NK-92 (cell line): Measurements from ENCODE around the gene CALCOCO1.
A peak's percentile ranks its signal among the peaks of the same experiment; 100 is the strongest.
"Not testable (repeated sequence)": the region's sequence is repeated elsewhere in the genome, so short reads cannot be mapped to it uniquely, and the experiment has no call there.

Experiments
- DNase-seq: peaks from one replicate; lab custom pipeline; 2025; ENCODE audit not compliant: unreplicated experiment; lab: John Stamatoyannopoulos, UW

The CALCOCO1 gene

DNA sequence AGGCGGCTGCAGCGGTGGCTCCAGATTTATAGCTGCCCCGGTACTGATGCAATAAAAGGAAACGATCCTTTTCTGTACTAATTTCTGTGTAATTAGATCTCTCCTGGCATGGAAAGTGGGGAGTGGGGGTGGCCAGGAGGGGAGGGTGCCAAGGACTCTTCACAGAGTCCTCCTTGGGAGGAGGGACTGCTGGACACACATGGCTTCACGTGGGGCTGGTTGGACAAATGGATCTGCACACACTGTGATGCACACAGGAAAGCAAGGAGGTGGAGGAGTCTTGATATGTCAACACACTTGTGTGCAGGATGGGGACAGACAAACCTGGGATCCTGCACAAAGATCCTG is 27.6 kb downstream of the CALCOCO1 start:
- DNase-seq: no peak

DNA sequence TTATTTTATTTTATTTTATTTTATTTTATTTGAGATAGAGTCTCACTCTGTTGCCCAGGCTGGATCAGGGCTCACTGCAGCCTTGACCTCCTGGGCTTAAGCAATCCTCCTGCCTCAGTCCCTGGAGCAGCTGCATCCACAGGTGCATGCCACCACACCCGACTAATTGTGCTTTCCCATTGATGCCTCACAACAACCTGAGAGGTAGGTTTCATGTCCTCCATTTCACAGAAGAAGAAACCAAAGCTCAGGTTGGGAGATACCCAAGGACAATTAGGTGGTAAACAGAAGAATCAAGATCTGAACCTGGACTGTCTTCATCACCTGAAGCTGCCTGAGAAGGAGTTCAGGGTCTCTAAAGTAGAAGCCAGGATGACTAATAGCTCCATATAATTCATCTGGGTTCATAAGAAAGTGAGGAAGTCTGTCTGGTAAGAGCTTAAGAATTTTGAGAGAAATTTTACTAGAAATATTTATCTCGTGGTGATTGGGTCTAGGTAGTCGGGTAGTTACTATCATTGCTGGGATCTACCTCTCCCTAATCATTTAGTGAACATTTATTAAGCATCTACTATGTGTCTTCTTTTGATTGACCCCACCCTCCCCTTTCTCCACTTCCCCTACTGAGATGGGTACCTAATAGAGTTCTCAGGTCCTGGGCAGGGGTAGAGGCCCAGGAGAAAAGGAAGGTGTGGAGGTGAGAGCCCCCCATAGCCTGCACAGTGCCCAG is 28.1 kb downstream of the CALCOCO1 start:
- DNase-seq: no peak

DNA sequence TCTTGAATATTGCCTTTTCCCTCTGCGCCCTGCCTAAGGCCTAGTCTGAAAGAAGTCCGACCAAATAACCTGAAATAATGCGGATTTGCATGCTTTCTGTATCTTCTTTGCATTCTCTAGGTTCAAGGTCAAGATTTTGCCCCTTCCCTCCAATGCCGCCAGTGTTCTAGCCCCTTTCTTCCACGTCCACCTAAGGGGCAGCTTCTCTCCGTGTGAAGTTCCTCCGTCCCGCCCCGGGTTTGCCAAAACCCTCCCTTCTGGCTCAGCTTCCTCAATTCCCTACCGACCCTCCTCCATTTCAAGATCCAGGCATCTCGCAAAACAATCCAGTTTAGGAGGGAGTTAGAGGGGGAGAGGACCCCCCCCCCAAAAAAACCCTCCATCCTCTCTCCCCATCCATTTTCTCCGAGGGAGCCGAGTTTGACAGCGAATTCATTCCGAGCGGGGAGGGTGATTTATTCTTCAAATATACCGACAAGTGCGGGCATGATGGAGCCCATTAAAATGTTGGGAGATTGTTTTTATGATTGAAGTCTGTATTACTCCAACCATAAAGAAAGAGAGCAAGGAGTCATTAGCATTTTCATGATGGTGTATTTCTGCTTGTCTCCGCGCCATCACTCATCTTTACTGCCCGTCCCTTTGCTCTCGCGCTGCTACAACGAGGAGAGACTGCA is 30.5 kb downstream of the CALCOCO1 start:
- no peak for DNase-seq

DNA sequence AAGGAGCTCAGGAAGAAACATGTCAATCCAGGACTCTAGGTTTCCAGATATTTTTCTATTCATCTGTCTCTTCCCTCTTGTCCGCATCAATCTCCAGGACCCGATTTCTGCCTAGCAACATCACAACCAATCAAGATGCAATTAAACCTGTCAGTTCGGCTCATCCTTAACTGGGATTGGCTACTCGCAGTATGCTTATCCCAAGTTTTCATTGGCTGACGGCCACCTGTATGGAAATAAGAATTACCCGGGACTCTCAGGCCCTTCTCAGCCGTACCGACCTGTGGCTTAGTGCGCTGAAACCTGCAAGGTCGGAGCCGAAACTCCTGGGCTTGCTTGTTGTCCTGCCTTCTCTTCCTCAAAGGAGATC is 31.0 kb downstream of the CALCOCO1 start:
- DNase-seq: no peak

DNA sequence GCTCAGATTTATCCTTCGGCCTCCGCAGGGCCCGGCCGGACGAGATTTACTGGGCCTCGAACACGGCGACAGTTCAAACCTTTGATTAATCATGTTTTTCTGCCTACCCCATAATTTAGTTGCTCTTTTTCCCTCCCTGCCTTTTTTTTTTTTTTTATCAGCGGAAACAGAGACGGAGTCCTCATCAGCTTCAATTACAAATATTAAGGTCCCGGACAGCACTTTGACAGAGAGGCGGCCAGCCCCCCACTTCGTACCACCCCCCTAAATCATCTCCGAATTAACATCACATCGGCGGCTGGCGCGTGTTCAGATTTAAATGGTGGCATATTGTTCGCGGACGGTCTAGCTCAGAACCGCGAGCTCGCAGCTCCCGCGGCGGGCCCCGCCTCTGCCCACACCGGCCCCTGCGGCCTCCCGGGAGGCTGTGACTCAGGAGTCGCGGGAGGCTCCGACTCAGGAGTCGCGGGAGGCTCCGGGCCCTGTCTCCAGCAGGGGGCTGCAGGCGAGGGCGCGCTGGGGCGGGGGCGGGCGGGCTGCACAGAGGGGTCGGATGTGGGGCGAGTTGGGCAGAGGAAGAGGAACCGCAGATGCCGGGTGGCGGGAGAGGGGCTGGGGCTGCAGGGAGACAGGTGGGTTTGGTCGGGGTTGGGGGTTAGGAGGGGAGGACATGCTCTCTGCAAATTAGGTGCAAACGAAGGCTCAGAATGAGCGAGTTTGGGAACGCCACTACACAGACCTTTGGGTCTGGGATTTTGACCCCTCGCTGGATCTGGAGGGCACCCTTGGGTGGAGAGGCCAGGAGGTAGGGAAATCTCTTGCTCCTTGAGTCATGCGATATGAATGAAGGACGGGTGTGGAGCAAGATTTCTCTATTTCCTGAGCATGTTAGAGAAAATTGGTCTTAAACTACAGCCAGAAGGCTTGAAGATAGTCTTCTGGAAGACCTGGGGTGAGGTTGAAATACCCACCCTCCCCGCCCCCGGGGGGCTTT is 31.8 kb downstream of the CALCOCO1 start:
- DNase-seq: no peak

DNA sequence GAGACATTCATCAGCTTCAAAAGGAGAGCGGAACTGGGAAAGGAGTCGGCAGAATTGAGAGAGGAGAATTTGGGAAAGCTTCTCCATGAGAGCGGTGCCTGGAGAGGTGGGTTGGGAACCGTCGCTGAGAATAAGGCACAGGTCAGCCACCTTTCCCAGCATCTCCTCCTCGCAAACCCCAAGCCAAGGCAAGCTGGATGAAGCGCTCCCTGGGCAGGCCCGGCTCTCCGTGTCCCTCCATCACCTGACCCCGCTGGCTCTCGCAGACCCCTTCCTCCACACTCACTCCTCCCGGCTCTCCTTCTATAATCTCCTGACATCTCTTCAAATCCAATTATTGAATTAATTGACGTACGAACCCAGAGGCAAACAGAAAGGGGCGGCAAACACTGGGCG is 32.5 kb downstream of the CALCOCO1 start:
- no peak for DNase-seq

DNA sequence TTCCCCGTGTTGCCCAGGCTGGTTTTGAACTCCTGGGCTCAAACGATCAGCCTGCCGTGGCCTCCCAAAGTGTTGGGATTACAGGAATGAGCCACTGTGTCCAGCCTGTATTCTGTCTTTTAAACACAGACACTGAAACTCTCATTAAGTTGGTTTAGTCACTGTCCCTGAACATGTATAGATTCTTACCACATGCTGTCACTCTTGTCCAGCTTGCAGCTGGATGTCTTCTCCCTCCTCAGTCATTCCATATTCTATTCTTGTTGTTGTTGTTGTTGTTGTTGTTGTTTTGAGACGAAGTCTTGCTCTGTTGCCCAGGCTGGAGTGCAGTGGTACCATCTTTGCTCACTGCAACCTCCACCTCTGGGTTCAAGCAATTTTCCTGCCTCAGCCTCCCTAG is 39.1 kb downstream of the CALCOCO1 start:
- no peak for DNase-seq

DNA sequence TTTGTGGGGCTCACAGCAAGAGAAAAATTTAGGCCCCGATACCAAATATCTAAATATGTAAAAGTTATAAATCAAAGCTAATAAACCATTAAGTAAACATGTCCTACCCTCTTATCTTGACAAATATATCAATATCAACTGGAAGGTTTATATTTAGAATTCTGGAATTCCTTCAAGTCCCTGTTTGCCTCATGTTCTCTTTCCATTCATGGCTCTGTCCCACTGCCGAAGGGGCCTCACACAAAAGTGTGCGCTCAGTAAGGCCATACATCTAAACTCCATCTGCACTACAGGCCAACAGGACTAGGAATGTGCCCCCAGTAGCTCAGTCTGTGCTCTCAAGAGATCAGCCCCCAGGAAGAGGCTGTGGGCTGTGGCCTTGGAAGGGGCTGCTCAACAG is 40.8 kb downstream of the CALCOCO1 start:
- DNase-seq: no peak

DNA sequence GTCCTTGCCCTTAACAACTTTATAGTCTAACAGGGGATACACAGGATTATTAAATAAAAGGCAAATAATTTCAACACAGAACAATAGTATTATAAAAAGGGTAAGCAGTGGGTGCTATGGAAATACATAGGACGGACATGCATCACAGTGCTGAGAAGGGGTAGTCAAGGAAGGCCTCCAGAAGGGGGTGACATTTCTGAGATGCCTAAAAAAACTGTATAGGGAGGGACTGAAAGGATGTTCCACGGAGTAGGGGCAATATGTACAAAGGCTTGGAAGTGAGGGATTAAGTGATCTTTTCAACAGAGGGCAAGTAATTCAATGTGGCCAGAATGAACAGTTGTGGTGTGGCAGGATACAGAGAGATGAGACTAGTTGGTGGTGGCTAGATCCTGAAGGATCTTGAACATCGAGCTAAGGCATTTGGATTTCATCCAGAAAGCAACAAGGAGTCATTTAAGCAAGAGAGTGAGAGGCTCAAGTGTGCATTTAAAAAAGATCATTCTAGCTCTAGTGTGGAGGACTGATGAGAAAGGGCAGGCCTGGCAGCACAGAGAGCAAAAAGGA is 42.5 kb downstream of the CALCOCO1 start:
- no peak for DNase-seq

DNA sequence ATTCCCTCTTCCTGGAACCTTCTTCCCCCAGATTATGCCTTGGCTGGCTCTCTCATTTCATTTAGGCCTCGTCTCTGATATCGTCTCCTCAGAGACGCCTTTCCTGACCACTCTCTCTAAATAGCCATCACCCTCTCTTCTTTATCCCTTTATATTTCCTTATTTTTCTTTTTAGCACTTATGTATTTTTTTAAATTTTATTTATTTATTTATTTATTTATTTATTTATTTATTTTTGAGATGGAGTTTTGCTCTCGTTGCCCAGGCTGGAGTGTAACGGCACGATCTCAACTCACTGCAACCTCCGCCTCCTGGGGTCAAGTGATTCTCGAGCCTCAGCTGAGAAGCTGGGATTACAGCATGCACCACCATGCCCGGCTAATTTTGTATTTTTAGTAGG is 43.3 kb downstream of the CALCOCO1 start:
- DNase-seq: no peak

DNA sequence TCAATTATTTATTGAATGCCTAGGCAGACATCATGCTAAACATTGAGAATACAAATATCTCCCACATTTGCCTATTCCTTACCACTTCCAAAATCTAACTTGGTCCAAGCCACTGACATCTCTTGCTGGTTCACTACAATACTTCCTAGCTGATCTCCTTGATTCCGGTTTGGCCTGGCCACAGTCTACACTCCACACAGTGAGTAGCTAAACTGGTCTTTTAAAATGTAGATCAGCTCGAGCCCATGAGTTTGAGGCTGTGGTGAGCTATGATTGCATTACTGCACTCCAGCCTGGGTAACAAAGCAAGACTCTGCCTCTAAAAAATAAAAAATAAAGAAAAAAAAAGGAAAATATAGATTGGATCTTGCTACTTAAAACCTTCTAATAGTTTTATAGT is 43.8 kb downstream of the CALCOCO1 start:
- no peak for DNase-seq

DNA sequence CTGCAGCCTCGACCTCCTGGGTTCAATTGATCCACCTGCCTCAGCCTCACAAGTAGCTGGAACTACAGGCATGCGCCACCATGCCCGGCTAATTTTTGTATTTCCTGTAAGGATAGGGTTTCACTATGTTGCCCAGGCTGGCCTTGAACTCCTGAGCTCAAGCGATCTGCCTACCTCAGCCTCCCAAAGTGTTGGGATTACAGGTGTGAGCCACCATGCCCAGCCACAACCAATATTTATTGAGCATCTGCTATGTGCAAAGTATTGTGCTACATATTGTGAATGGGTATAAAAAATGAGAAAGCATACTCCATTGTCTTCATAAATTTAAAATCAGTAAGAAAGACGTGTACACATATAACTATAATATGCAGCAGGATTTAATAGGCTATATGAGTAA is 47.2 kb downstream of the CALCOCO1 start:
- DNase-seq: not testable (repeated sequence)

DNA sequence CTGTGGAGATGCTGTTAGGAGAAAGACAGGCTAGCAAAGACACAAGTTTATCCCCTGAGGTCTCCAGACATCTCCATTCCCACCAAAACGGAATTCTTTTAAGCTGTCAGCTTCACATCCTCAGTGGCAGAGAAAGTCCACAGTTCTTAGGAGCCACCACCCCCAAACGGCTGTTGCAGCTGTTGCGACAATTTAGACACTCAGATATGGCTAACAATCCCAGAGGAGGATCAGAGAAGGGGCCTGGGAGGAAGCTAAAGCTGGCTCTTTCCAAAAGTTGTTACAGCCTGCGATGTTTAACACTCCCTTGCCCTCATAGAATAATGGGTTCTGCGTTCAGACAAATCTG is 49.5 kb downstream of the CALCOCO1 start:
- no peak for DNase-seq

DNA sequence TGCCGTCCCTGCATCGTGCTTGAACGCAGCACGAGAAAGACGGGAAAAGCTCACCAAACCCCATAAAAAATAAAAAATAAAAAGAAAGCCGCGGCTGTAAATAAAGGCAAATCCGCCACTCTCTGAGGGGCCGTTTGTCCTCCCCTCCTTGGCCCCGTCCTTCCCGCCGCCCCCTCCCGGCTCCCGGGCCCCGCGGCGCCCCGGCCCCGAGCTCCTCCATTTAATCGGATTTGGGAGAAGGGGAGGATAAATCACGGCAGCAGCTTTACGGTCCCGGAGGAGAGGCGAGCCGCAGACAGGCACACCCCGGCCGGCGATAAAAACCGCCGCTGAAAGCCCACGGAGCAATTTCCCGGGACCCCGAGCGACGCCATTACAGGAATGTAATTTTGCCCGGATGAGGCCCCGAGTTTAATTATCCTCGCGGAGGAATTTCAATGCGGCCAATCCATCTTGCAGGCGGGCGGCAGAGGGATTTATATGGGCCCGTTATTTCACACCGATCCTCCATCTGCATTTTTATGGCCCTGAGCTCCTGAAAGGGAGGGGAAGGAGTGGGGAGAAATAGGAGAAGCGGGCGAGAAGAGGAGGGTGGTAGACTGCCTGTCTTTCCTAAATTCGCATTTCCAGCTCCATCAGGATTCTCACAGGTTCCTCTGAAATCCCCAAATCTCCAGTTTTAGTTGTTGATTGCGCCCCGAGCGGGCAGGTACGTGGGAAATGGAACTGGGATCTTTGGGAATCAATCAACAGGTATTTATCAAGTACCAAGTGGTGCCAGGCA is 50.0 kb downstream of the CALCOCO1 start:
- DNase-seq: no peak

DNA sequence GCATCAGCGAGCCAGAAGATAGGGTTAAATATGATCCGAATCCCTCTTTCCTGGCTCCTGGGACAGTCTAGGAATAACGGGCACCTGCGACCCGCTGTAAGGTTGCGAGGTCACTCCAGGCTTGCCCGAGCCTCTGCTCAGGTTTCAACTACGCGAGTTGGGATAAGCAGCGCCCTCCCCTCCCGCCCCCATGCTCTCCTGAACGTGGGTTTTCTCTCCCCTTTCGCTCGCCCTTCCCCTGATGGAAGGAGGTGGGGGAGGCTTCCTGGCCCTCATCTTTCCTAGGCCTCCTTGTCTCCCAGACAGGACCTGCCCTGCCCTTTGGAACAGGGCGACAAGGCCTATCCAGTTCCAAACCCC is 50.6 kb downstream of the CALCOCO1 start:
- DNase-seq: no peak

DNA sequence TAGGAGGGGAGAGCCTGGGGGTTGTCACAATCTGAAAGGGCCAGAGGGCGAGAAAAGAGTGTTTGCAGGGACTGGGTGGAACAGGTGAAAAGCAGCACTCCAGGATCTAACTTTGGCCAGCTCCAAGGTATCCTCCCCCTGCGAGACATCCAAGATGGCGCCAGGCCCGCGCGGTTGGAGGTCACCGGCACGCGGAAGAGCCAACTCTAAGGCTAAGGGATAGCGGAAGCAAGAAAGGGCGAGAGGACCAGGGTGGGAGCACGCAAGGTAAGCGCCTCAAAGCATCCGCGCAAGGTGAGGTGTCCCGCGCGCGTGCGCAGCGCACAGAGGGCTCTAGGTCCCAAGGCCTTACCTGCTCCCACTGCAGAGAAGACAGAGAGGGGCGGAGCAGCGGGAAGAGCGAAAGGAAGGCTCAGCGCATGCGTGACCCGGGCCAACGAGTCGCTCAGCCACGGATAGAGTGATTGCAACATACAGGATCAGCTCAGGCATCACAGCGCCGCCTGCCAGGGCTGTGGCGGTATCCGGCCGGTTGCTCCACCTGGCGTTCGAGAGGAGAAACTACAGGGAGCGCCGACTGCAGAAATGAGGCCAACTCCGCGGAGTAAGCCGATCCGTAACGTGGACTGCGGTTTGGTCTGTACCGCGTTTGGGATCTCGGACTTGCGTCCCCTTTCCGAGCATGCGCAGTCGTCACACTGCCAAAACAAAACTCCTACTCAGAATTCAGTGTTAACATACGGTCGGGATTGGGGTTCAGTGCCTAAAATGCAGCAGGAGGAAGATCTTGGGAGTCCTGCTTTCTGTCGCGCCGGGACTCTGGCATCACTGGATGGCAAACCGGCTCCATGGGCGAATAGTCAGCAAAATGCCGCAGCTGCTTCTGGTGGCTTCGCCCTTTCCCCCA is 51.3 kb downstream of the CALCOCO1 start, which contains the start of gene ATP5MC2:
Gene ATP5MC2 (minus strand): TSS at position 383 of the 907 bp plus-strand sequence. CDS start 3,469 bp downstream, outside the sequence.
- peak; percentile 94 for DNase-seq

DNA sequence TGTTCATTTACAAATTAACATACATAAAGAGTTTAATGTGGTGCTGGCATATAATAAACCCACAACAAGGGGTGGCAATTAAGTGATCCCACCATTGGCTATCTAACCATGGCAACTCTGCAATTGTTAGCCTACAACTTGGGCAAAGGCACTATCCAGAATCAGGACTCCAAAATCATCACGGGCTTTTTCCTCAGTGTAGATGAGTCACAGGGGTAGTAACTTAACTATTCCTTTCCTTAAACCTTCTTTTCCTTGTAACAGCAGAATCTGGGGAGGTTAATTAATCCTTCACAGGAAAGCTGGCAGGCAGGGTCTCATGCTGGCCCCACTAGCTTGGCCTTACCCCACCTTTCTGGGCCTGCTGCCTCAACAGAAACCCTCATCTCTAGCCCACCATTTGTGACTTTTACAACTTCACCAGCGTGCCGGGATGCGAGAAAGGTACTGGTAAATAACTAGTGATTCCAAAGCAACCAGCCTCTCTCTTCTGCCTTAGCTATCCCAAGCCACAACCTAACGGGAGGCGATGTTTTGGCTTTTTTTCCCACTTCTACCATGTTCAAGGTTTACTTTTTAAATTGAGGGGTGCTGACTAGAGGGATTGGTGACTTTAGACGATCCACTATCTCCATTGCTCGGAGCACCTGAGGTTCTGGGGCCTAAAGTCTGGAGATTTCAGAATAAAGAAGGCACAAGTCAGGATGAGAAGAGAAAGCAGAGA is 52.1 kb downstream of the CALCOCO1 start:
- DNase-seq: no peak

DNA sequence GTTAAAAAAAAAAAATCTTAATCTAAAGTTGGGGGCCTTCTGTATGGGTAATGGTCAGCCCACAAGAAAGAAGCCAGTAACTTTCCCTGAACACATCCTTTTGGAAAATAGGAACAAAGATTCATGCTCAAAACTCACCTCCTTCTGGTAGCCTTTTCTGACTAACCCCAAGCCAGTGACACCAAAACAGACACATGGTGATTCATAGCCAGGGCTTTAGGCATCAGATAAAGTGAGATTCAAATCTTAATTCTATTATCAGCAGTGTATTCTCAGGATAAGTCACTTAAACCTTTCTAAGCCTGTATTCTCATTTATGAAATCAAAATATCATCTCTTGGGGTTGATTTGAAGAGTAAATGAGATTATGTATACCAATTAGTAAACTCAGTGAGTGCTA is 56.3 kb downstream of the CALCOCO1 start:
- DNase-seq: no peak

DNA sequence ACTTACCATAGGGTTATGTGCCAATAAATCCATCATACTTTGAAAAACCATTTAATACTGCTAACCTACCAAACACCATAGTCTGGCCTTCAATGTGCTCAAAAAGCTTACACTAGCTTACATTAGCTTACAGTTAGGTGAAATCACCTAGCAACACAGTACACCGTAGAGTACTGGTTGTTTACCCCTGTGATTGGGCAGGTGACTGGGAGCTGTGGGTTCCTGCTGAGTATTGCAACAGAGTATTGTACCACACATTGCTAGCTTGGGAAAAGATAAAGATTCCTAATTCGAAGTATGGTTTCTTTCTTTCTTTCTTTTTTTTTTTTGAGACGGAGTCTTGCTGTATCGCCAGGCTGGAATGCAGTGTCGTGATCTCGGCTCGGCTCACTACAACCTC is 56.9 kb downstream of the CALCOCO1 start:
- DNase-seq: no peak
